HG02623 (cell line): ENCODE data around the gene TXLNA.

Experiments used
- ATAC-seq: cut with Tn5 transposase; IDR thresholded peaks from one replicate; pipeline ENCODE4 v1.9.1; 2021; ENCODE audit warnings: moderate library complexity; ENCODE audit not compliant: unreplicated experiment

The TXLNA gene

GRCh38 chr1:32208469-32208868 lies 29.0 kb downstream of the TXLNA start:
- no peak for ATAC-seq

DNA sequence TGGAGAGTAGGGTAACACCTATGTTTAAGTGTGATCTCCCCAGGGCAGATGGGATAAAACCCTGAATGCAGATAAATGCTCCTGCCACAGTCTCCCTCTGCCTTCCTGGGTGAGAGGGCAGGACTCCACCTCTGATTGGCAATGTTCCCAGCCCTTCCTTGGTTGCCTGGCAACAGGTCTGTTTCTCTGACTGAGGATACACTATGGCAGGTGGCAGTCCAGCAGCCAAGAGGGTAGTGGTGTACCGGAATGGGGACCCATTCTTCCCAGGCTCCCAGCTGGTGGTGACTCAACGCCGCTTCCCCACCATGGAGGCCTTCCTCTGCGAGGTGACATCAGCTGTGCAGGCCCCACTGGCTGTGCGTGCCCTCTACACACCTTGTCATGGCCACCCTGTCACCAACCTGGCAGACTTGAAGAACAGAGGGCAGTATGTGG lies 29.4 kb downstream of the TXLNA start, which contains the start of gene DCDC2B:
DCDC2B (plus strand) TSS at position 199 of the 438 bp plus-strand sequence; CDS start at position 204, 5 bp downstream.
- no peak for ATAC-seq

DNA sequence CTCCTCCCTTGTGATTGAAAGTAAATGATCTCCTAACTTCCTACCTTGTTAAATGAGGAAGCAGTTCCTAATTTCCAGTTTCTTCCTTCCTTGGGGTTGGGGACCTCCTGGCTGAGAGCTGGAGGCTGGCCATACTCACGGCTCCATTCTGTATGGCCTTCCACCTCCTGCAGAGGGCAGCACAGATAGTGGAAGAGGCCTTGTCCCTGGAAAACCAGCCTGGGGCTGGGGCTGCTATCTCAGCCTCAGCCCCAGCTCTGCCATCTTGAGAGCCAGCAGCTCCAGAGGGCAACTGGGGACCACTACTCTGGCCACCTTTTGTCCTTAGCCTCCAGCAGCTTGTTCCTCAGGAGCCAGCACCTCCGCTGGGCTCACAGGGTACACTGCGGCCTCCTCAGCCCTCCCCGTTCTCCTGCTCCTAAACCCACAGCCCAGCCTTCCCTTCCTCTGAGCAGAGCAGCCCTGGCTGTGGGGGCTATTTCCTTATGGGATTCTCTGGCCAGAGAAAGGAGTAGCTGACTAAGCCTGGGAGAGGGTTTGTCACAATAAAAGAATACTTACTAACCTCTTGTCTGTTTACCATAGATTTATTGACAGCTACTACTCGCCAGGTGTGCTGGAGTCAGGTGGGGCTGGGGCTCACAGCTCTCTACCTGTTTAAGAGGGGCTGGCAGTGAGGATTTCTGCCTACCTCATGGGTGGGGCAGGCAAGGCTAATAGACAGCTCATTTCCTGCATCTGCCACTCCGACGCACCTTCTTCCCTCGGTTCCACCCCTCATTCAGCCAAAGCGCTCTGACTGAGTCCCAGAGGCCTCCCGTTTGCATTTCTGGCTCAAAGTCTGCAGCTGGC lies 36.4 kb downstream of the TXLNA start:
- no peak for ATAC-seq

- no peak for ATAC-seq
These were observed 37.1 kb downstream of the TXLNA start for GRCh38 chr1:32216566-32216965.

GRCh38 chr1:32219022-32219421 lies 39.5 kb downstream of the TXLNA start:
- no peak for ATAC-seq

DNA sequence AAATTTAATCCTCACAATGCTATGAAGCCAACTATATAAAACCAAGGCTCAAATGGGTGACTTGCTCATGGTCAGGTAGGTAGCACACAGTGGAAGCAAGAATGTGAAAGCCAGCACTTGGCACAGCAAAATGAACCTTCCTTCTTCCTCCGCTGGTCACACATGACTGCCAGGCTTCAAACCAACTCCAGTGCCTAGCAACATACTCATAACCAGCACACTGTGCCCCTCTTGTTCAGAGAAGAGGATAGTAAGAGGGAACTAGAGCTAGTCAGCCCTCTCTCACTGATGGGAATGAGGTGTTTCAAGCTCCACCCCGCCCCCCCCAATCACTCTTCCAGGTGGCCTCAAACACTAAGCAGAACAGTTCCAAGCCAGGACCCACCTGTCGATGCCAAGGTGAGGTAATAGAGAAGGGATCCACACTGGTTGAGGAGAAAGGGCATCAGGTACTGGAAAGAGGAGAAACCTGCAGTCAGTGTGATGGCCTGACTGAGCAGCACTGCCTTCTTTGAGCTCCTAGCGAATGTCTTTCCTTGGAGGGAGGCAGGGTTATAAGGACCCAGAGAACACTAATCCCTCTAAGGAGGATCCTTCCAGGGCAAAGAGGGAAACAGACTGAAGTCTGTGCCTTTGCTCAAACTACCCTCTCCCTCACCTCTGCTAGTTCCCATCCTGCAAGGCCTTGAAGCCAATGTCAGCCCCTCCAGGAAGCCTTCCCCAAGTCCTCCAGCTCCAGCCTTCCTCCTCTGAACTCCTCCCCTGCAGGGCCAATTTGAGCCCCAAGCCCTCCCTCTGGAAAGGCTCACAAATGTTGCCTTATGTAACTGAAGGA lies 41.5 kb downstream of the TXLNA start:
- ATAC-seq, result no peak

DNA sequence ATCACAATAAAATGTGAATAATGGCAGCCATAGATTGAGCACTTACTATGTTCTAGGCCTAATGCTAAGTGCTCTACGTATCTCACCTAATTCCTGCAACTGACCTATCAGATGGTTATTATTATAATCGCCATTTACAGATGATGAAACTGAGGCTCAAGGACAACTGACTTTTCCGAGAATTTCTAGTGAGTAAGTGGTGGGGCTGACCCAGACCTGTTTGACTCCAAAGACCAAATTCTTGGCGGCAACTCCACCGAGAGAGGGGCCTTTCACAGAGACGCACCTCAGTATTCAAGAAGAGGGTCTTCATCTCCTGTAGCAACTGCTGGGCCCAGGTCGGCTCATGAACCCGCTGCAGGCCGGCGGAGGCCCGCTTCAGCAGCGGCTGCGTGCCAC lies 42.1 kb downstream of the TXLNA start:
- no peak for ATAC-seq

GRCh38 chr1:32221980-32222755 lies 42.7 kb downstream of the TXLNA start, which contains the start of the genes EIF3I and TMEM234:
EIF3I (plus strand) TSS chr1:32222407; CDS start chr1:32222442, 35 bp downstream.
TMEM234 (minus strand) TSS chr1:32222353; CDS start chr1:32222322, 31 bp downstream.
- ATAC-seq, result peak; percentile 95

- no peak for ATAC-seq
These were observed 44.2 kb downstream of the TXLNA start for GRCh38 chr1:32223683-32224082.

DNA sequence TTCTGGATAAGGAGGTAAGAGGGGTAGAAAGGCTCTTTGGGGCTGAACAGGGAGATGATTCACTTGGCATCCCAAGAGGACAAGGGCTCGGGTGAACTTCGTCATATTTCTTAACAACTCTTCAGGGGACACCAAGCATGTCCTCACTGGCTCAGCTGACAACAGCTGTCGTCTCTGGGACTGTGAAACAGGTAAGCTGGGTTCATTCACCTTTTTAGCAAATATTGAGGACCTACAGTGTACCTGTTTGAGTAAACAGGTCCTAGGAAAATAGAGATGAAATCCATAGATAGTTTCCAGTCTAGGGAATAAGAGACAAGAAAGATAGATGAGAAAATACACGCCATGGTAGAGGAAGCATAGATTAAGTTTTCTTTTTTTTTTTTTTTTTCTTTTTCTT lies 44.8 kb downstream of the TXLNA start:
- ATAC-seq, result no peak

- ATAC-seq, result no peak
These were observed 49.3 kb downstream of the TXLNA start for GRCh38 chr1:32228771-32229170.

DNA sequence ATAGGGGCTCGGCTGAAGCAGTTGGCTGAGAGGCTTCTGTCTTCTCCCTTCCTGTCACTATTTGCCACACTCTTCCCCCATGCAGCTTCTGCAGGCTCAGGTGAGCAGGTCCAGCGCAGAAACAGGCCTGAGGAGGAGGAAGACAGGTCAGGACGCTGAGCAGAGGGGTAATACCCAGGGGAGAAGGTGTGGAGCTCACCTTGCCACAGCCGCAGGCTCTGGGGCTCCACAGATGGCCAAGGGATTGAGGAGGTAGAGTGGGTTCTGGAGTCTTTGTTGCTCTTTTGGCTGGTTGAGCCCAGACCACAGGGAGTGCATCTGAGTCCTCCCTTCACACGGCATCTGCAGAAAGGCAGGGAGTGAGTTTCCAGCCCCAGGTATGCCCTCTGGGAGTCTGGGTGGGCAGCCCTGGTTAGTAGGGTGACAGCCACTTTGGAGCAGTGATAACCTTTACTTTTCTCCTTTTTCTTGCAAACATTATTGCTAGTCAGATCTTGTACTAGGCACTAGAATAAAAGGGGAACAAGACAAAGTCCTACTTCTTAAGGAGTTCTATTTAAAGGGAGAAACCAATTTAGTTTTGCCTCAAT lies 52.5 kb downstream of the TXLNA start:
- no peak for ATAC-seq

DNA sequence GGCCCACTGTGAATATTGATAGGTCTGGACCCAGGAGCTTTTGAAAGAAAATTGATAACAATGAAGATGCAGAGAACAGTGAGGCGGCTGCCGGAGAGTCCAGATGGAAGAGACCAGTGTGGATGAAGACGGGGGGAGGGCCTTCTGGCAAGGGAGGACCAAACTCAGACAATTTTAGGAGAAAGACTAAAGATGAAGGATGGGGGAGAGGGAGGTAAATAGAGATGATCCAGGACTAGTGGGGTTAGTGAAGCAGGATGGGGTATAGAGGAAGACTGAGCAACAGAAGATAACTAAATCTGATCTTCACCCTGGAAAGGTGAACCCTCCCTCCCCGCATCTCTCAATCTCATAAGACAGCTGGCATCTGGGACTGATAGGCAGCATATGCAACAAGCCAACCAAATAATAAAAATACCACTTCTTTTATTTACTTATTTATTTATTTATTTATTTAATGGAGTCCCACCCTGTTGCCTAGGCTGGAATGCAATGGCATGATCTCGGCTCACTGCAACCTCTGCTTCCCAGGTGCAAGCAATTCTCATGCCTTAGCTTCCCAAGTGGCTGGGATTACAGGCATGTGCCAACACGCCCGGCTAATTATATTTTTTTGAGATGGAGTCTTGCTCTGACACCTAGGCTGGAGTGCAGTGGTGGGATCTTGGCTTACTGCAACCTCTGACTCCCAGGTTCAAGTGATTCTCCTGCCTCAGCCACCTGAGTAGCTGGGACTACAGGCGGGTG lies 53.3 kb downstream of the TXLNA start:
- no peak for ATAC-seq

DNA sequence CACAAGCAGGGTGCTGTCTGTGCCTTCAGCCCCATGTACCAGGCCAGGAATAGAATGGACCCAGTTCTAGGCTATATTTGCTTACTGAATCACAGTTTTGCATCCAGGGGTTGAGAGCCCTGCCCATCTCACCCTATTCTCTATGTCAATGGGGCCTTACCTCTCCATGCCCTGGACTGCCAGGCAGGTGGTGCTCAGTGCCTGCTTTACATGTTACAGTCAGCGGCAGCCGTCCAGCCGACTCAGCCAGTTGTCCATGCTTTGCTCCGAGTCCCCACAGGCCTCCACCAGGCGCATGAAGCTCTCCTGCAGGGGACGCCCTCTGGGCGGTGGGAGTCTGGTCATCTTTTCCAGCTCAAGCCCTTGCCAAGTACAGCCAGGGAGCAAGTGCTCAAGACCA lies 55.3 kb downstream of the TXLNA start:
- no peak for ATAC-seq

DNA sequence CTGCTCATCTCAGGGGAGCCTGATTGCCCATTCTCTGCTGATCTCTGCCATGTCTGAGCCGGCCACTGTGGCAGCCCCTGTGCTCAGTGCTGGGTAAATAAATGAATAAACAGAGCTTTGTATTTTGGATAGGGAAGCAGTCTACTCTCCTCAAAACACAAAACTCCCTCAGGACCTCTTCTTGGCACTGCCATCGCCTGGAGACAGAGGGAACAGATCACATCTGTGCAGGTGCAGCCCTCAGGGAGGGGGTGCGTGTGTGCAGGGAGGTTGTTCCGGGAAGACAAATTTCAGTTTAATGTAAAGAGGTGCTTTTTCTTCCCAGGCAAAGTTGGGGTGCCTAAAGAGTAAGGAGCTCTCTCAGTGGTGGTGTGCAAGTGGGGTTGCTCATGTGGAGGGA lies 59.9 kb downstream of the TXLNA start:
- no peak for ATAC-seq

GRCh38 chr1:32239790-32240139 lies 60.3 kb downstream of the TXLNA start:
- ATAC-seq, result no peak

- ATAC-seq, result no peak
These were observed 60.9 kb downstream of the TXLNA start for GRCh38 chr1:32240140-32240951.

DNA sequence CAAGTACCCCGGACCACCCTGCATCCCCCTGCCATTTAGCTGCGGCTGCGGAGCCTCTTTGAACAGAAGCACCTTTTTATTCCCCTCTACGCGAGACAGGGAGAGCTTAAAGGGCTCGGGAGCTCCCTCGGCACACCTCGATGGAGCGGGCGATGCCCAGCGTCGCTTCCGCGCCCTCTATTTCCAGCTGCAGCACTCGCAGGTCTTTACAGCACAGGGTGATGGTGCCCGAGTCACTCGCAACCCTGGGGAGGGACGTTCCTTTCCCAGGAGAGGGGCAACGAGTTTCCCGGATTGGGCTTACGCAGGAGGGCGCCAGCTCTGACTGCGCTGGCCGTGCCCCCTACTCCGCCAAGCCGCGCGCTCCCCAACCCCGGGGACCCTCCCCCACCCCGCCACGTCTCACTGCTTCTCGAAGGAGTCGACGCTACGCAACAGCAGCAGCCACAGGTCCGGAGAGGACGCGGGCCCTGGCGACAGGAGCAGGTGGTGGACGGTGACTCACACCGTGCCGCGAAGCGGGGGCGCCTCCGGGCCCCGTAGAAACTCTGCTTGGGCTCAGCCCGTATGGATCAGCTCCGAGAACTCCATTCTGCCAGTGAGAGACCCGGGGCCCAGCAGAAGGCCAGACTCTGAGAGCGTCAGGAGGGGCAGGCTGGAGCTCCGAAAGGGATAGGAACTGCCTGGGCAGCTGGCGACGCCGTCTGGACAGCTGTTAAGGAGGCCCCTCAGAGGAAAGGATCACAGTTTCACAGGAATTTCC lies 61.7 kb downstream of the TXLNA start:
- ATAC-seq, result no peak
